ENCODE data around the gene ADAMTSL2.

DNA sequence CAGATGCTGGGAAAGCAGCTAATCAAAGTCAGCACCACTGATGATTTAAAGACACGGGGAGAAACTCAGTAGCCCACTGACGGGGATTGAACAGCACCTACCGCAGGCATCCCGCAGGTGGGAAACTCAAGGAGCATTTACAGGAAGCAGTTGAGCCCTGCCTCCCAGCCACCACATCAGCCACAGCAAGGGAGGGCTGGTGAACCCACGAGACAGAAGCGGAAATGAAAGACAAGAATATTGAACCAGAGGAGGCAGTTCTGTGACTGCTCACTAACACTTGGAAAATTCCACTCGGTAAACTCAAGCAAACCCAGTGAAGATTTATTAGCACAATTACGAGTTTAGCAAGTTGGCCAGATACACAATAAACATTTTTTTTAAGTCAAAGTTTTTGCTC is 85.3 kb downstream of the ADAMTSL2 start:
- TF ChIP-seq, protein P1, sequence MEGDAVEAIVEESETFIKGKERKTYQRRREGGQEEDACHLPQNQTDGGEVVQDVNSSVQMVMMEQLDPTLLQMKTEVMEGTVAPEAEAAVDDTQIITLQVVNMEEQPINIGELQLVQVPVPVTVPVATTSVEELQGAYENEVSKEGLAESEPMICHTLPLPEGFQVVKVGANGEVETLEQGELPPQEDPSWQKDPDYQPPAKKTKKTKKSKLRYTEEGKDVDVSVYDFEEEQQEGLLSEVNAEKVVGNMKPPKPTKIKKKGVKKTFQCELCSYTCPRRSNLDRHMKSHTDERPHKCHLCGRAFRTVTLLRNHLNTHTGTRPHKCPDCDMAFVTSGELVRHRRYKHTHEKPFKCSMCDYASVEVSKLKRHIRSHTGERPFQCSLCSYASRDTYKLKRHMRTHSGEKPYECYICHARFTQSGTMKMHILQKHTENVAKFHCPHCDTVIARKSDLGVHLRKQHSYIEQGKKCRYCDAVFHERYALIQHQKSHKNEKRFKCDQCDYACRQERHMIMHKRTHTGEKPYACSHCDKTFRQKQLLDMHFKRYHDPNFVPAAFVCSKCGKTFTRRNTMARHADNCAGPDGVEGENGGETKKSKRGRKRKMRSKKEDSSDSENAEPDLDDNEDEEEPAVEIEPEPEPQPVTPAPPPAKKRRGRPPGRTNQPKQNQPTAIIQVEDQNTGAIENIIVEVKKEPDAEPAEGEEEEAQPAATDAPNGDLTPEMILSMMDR (IDR thresholded peaks at IDR 0.05; ENCODE audit: low read depth, low read length, missing input control), result no peak
- TF ChIP-seq, protein P2, sequence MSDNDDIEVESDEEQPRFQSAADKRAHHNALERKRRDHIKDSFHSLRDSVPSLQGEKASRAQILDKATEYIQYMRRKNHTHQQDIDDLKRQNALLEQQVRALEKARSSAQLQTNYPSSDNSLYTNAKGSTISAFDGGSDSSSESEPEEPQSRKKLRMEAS (IDR thresholded peaks at IDR 0.05), result no peak
- no peak for TF ChIP-seq RXRA (IDR thresholded peaks at IDR 0.05)
- no peak for TF ChIP-seq RAD21 (IDR thresholded peaks at IDR 0.05)
- no peak for TF ChIP-seq GABPA (IDR thresholded peaks at IDR 0.05 in 1 of 2, conservative IDR thresholded peaks at IDR 0.05 in 1 of 2)
- TF ChIP-seq, protein P3, sequence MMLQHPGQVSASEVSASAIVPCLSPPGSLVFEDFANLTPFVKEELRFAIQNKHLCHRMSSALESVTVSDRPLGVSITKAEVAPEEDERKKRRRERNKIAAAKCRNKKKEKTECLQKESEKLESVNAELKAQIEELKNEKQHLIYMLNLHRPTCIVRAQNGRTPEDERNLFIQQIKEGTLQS (IDR thresholded peaks at IDR 0.05), result no peak
- no peak for TF ChIP-seq EGR1 (IDR thresholded peaks at IDR 0.05; ENCODE audit: low read depth in 2 of 2)
